Measurements from ENCODE around the gene HOXD10. TPM values are rescaled to one million over a fixed set of nuclear protein-coding genes. Genes with fewer than 3 reads are reported as not detected.

Gene HOXD10
- total and polyA plus RNA-seq, 2 experiments from 2014 or later: 16.0 to 17.2 TPM

DNA sequence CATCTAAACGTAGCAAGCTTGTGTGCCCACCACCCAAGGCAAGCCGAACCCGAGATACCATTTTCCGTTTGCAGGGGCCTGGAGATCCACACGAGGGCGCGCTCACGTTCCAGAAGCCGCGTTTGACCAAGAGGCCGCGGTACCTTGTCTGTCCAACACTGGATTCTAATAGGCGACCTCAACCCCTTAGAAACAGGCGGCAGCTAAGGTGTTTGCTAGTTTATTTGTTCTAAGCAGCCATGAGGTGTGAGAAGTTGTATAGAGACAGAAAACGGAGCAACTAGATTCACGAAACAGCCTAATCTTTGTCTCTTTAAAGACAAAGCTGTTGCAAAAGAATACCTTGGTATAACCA lies 5.3 kb upstream of the HOXD10 start:
- Histone ChIP-seq H3K79me2 (ENCODE audit: insufficient read depth) (peaks cover 96% of the 10 kb centered on the region), H3K9ac (peak overlapping the region; percentile 89), H3K9me3 (ENCODE audit: low read depth) (no peaks in the 10 kb centered on the region), H3K27ac (peak overlapping the region; percentile 88), H2AFZ (no peak overlapping the region), H3K4me3 (peak overlapping the region; percentile 70), H3K27me3 (replicated peaks; ENCODE audit: insufficient read depth) (no peaks in the 10 kb centered on the region), H3K4me2 (ENCODE audit: unreplicated experiment) (peak overlapping the region; percentile 95), H3K4me1 (ENCODE audit: insufficient read depth) (no peaks in the 10 kb centered on the region; the same call in 1 of the 2 replicates), H3K36me3 (ENCODE audit: low read depth) (peaks cover 15% of the 10 kb centered on the region), H4K20me1 (ENCODE audit: insufficient read depth) (no peaks in the 10 kb centered on the region), H3K9me2 (ENCODE audit: insufficient read depth) (no peaks in the 10 kb centered on the region), H3F3A (ENCODE audit: insufficient read depth) (peaks cover 17% of the 10 kb centered on the region)
- DNase-seq: peak; percentile 92
- TF ChIP-seq EZH2phosphoT487 (IDR thresholded peaks at IDR 0.05; ENCODE audit: insufficient read depth, low read depth) (no peak), EZH2 (IDR thresholded peaks at IDR 0.05; ENCODE audit: insufficient read depth, poor library complexity, severe bottlenecking) (no peak)
- WGBS, 2 experiments (ENCODE audit: low coverage in 1 of 2, low lambda C conversion rate in 2 of 2, missing lambda C conversion rate in 2 of 2): 8 to 13% methylated on average over 16 of the region's 16 CpGs
- in situ Hi-C loops (cut with MboI): loop anchor here (25.0 kb wide), 1 partner anchor 1626 kb away; no protein-coding TSS in a partner anchor

DNA sequence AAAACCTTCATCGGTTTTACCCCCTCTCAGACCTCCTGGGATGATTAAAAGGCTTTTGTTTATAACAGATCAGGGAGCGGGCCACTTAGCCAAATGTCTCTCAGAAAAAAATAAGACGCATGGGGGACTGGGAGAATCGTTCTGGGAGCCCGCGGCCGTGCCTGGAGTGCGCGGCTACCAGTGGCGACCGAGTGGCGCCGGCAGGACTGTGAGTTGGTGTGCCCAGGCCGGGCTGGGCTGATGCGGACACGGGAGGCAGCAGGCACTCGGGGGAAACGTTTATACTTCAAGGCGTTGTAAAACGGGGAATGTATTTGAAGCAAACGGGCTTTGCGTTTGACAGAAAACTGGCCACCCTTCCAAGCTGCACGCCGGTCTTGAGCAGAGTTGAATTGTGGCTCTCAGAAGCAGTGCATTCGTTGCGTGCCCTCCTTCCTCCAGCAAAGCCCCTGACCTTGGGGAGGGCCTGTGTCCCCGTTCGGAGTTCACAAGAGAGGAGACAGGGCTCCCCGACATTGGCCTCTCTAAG lies 4.7 kb upstream of the HOXD10 start:
- Histone ChIP-seq H3K36me3 (ENCODE audit: low read depth) (peaks cover 15% of the 10 kb centered on the region), H2AFZ (no peak overlapping the region), H3F3A (ENCODE audit: insufficient read depth) (peaks cover 19% of the 10 kb centered on the region), H3K27ac (peak overlapping the region; percentile 88), H3K4me2 (ENCODE audit: unreplicated experiment) (peak overlapping the region; percentile 95), H3K4me1 (ENCODE audit: insufficient read depth) (no peaks in the 10 kb centered on the region; the same call in 1 of the 2 replicates), H3K9me2 (ENCODE audit: insufficient read depth) (no peaks in the 10 kb centered on the region), H3K27me3 (replicated peaks; ENCODE audit: insufficient read depth) (no peaks in the 10 kb centered on the region), H3K9ac (peak overlapping the region; percentile 89), H3K9me3 (ENCODE audit: low read depth) (no peaks in the 10 kb centered on the region), H3K79me2 (ENCODE audit: insufficient read depth) (peaks cover 96% of the 10 kb centered on the region), H3K4me3 (peak overlapping the region; percentile 70), H4K20me1 (ENCODE audit: insufficient read depth) (no peaks in the 10 kb centered on the region)
- peak; percentile 56 for DNase-seq
- WGBS, 2 experiments (ENCODE audit: low coverage in 1 of 2, low lambda C conversion rate in 2 of 2, missing lambda C conversion rate in 2 of 2): 39 to 62% methylated on average over 29 of the region's 29 CpGs
- TF ChIP-seq EZH2 (IDR thresholded peaks at IDR 0.05; ENCODE audit: insufficient read depth, poor library complexity, severe bottlenecking) (no peak), EZH2phosphoT487 (IDR thresholded peaks at IDR 0.05; ENCODE audit: insufficient read depth, low read depth) (no peak)
- in situ Hi-C loops (cut with MboI): loop anchor here (25.0 kb wide), 1 partner anchor 1625 kb away; no protein-coding TSS in a partner anchor

DNA sequence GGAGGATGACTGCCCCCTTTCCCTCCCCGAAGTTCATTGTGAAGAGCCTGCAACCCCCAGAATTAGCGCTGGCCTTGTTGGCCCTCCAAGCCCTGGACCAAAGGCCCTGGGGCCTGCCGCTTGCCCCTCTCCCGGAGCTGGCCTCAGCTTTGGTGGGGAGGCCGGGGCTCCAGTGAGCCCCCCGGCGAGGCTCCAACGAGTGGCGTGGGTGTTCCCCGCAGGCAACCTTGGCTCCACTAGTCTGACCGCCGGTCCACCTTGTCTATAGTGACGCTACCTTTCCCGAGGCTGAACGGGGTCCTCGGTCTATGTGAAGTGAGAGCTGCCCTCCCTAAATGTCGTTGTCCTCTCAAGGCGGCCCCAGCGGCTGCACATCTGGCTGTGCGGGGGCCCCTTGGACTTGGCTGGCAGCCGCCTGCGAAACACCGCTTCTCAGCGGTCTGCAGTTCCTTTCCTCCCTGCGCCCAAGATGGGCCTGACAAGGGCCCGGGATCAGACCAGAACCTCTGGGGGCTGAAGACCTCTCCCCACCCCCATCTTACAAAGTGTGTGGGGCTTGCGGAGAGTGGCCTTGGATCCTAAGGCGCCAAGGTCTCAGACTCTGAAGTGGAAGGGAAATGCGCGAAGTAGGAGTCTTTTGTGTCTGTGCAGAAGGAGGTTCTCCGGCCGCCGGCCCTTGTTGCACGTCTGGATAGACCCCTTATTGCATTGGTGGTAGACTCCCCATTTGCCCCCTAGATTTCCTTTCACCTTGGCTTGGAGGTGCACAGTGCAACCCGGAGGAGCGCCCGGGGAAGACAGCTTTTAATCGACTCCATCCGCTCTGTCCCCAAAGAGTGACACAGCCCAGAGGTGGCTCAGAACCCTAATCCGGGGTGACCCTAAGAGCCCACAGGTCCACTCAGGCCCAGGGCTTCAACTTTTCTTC lies 3.9 kb upstream of the HOXD10 start:
- H3K9ac ChIP-seq: peak overlapping the region; percentile 89
- peak; percentile 51 for DNase-seq
- H3K9me3 ChIP-seq (ENCODE audit: low read depth): no peaks in the 10 kb centered on the region
- TF ChIP-seq EZH2 (IDR thresholded peaks at IDR 0.05; ENCODE audit: insufficient read depth, poor library complexity, severe bottlenecking) (no peak), EZH2phosphoT487 (IDR thresholded peaks at IDR 0.05; ENCODE audit: insufficient read depth, low read depth) (no peak)
- no peaks in the 10 kb centered on the region for H4K20me1 ChIP-seq (ENCODE audit: insufficient read depth)
- peaks cover 98% of the 10 kb centered on the region for H3K79me2 ChIP-seq (ENCODE audit: insufficient read depth)
- H3K9me2 ChIP-seq (ENCODE audit: insufficient read depth): no peaks in the 10 kb centered on the region
- peak overlapping the region; percentile 70 for H3K4me3 ChIP-seq
- H3K4me1 ChIP-seq (ENCODE audit: insufficient read depth): no peaks in the 10 kb centered on the region; the same call in 1 of the 2 replicates
- H2AFZ ChIP-seq: no peak overlapping the region
- WGBS, 2 experiments (ENCODE audit: low coverage in 1 of 2, low lambda C conversion rate in 2 of 2, missing lambda C conversion rate in 2 of 2): 37 to 46% methylated on average over 39 to 40 of the region's 40 CpGs
- peaks cover 21% of the 10 kb centered on the region for H3F3A ChIP-seq (ENCODE audit: insufficient read depth)
- peaks cover 15% of the 10 kb centered on the region for H3K36me3 ChIP-seq (ENCODE audit: low read depth)
- H3K27me3 ChIP-seq (replicated peaks; ENCODE audit: insufficient read depth): no peaks in the 10 kb centered on the region
- peak overlapping the region; percentile 95 for H3K4me2 ChIP-seq (ENCODE audit: unreplicated experiment)
- H3K27ac ChIP-seq: peak overlapping the region; percentile 88
- in situ Hi-C loops (cut with MboI): loop anchor here (25.0 kb wide), 1 partner anchor 1625 kb away; no protein-coding TSS in a partner anchor

DNA sequence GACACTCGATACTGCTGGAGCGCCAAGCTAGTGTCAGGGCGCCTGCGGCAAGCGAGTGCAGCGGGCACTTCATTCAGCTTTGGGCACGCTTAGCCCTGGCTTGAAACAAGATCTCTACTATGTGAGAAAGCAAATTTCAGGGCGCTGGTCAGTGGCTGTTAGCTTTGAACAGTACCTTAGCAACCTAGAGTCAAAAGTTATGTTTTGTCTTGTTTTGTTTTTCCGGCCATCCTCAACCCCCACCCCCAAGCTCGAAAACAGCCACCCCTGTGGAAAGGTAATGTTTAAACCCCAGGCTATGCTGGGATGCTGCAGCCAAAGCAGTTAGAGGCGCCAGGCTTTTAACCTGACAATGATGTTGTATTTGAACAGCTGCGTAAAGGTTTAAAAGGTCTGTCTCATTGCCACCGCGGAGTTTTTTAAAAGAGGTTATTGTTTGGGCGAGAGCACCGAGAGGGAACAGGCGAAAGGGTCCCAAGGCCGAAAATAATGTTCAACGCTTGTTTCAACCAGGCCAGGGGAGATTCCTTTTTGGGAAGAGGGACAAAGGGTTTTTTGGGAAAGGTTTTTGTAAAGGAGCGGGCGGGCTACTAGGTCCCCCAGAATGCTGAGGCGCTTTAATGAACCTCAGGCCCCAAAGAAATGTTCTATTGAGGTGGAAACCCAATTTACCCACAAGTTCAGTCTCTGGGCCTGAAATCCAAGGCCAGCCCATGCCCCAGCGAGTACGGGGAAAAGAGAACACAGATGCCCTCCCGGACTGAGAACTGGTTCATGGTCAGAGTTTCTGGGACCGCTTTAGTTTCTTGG lies 2.3 kb upstream of the HOXD10 start:
- Histone ChIP-seq H3K9me3 (ENCODE audit: low read depth) (no peaks in the 10 kb centered on the region), H4K20me1 (ENCODE audit: insufficient read depth) (no peaks in the 10 kb centered on the region), H3K9ac (peak overlapping the region; percentile 89), H3K9me2 (ENCODE audit: insufficient read depth) (no peaks in the 10 kb centered on the region), H3K4me2 (ENCODE audit: unreplicated experiment) (peak overlapping the region; percentile 95), H2AFZ (no peak overlapping the region), H3K4me3 (peak overlapping the region; percentile 70), H3K27ac (peak overlapping the region; percentile 88), H3K36me3 (ENCODE audit: low read depth) (peaks cover 19% of the 10 kb centered on the region), H3F3A (ENCODE audit: insufficient read depth) (peaks cover 17% of the 10 kb centered on the region), H3K27me3 (replicated peaks; ENCODE audit: insufficient read depth) (no peaks in the 10 kb centered on the region), H3K4me1 (ENCODE audit: insufficient read depth) (no peaks in the 10 kb centered on the region; the same call in 1 of the 2 replicates), H3K79me2 (ENCODE audit: insufficient read depth) (peaks cover 100% of the 10 kb centered on the region)
- peak; percentile 69 for DNase-seq
- no peak for TF ChIP-seq EZH2 (IDR thresholded peaks at IDR 0.05; ENCODE audit: insufficient read depth, poor library complexity, severe bottlenecking)
- no peak for TF ChIP-seq EZH2phosphoT487 (IDR thresholded peaks at IDR 0.05; ENCODE audit: insufficient read depth, low read depth)
- WGBS, 2 experiments (ENCODE audit: low coverage in 1 of 2, low lambda C conversion rate in 2 of 2, missing lambda C conversion rate in 2 of 2): 56 to 58% methylated on average over 26 of the region's 26 CpGs
- in situ Hi-C loops (cut with MboI): loop anchor here (25.0 kb wide), 1 partner anchor 1623 kb away; no protein-coding TSS in a partner anchor

Measured in GM23248 (cell line).